Peyer's patch (tissue), 4 donors: Measurements from ENCODE around the gene RNPC3.

Source experiments
- CTCF ChIP-seq, 6 experiments: fragments of 450-650 bp in 4 of 6; fragments of 200-600 bp in 2 of 6; sonication (generic) in 1 of 6; IDR thresholded peaks; one replicate each; pipeline ENCODE4 v1.5.1; 2017 to 2019; ENCODE audit warnings: antibody characterized with exemption in 6 of 6, mild to moderate bottlenecking in 3 of 6, moderate library complexity in 1 of 6
- POLR2A ChIP-seq, 2 donors: fragments of 450-650 bp; IDR thresholded peaks; one replicate each; pipeline ENCODE4 v1.5.1; 2017; ENCODE audit warnings: antibody characterized with exemption in 2 of 2, mild to moderate bottlenecking in 2 of 2, moderate library complexity in 2 of 2

GRCh38 chr1:103516693-103517092 lies 8.8 kb upstream of the RNPC3 start:
- TF ChIP-seq CTCF (IDR thresholded peaks at IDR 0.05) (no peak), POLR2A (IDR thresholded peaks at IDR 0.05) (no peak)
